ENCODE results near the gene MSLN. TPM values are rescaled to one million over a fixed set of nuclear protein-coding genes. Genes with fewer than 3 reads are reported as not detected.

MSLN gene
- total and polyA plus RNA-seq, 2 of the 8 experiments (the other 6 are each of a cell fraction or from before 2014, with no cell fraction given), result 0.28 to 0.50 TPM

- TF ChIP-seq CHD7 (IDR thresholded peaks at IDR 0.05; ENCODE audit: insufficient replicate concordance, low read length) (no peak), CREB1 (IDR thresholded peaks at IDR 0.05) (no peak), CTCF (IDR thresholded peaks at IDR 0.05; ENCODE audit: control extremely low read depth in 1 of 3, insufficient read depth in 1 of 3, low read depth in 1 of 3, low read length in 3 of 3) (no peak), POLR2AphosphoS5 (IDR thresholded peaks at IDR 0.05; ENCODE audit: low read depth, low read length) (no peak), SP2 (IDR thresholded peaks at IDR 0.05; ENCODE audit: low read length) (no peak), BACH1 (IDR thresholded peaks at IDR 0.05; ENCODE audit: low read length) (no peak), GTF2F1 (IDR thresholded peaks at IDR 0.05; ENCODE audit: borderline replicate concordance, low read depth, low read length) (no peak), NANOG (IDR thresholded peaks at IDR 0.05; ENCODE audit: insufficient read depth, low read depth, low read length, poor library complexity, severe bottlenecking) (no peak), PHF8 (conservative IDR thresholded peaks at IDR 0.05; ENCODE audit: low read depth, low read length) (no peak)
Measured at GRCh38 chr16:775236-775796, 14.8 kb downstream of the MSLN start (continued).
